K562 (cell line): ENCODE results near the gene IFNA6.

Experiments used
- MYC ChIP-seq, 2 experiments: fragments of 250-450 bp in 1 of 2; sonication (Bioruptor Pico) in 1 of 2; IDR thresholded peaks; 2 replicates each; pipeline versions ENCODE4 v1.5.1 to v1.6.1; 2012 to 2021; ENCODE audit warnings: low read depth in 2 of 2, borderline replicate concordance in 1 of 2, improper control_type of control experiment in 1 of 2, low read length in 1 of 2, mild to moderate bottlenecking in 1 of 2, moderate library complexity in 1 of 2
- POLR2AphosphoS5 ChIP-seq: IDR thresholded peaks from 2 replicates; pipeline ENCODE4 v1.6.1; 2011; ENCODE audit warnings: mild to moderate bottlenecking, low read depth, low read length, moderate library complexity; ENCODE audit not compliant: control insufficient read depth, insufficient read depth
- POLR2G ChIP-seq: fragments of 200-400 bp; formaldehyde crosslinking; IDR thresholded peaks from 2 replicates; pipeline ENCODE4 v1.6.1; 2017; ENCODE audit warnings: low read depth, mild to moderate bottlenecking, antibody characterized with exemption, low read length, moderate library complexity
- TAF1 ChIP-seq: IDR thresholded peaks from 2 replicates; pipeline ENCODE4 v1.6.1; 2011; ENCODE audit warnings: mild to moderate bottlenecking, low read length, moderate library complexity; ENCODE audit not compliant: insufficient read depth, control insufficient read depth, severe bottlenecking; ENCODE audit errors: extremely low read depth
- TBP ChIP-seq: optimal IDR thresholded peaks from 2 replicates; pipeline ENCODE3; 2011; ENCODE audit warnings: low read depth, low read length, improper control_type of control experiment
- TCF7 ChIP-seq: sonication (generic); IDR thresholded peaks from 2 replicates; pipeline ENCODE4 v1.6.1; 2016; ENCODE audit warnings: antibody characterized with exemption, borderline replicate concordance
- ZNF263 ChIP-seq: sonication (generic); formaldehyde crosslinking; IDR thresholded peaks from 2 replicates; pipeline ENCODE4 v1.8.0; 2022; ENCODE audit warnings: mild to moderate bottlenecking, missing genetic modification reagents, borderline replicate concordance
- ZNF436 ChIP-seq: fragments of 250-450, 450-650 bp; sonication (Bioruptor Pico); formaldehyde crosslinking; IDR thresholded peaks from 2 replicates; pipeline ENCODE4 v1.7.0; 2020; ENCODE audit warnings: mild to moderate bottlenecking
- TF ChIP-seq, protein P1 (sequence below), 3 experiments: IDR thresholded peaks in 2 of 3; conservative IDR thresholded peaks in 1 of 3; 2 replicates each; pipeline ENCODE4 v1.5.1; 2011 to 2012; ENCODE audit warnings: low read length in 3 of 3, mild to moderate bottlenecking in 3 of 3, control low read depth in 2 of 3, improper control_type of control experiment in 1 of 3, inconsistent platforms in 1 of 3, low read depth in 1 of 3, mixed read lengths in 1 of 3, moderate library complexity in 1 of 3; ENCODE audit not compliant: insufficient read depth in 2 of 3
- TF ChIP-seq, protein P2 (sequence below): fragments of 250-450 bp; sonication (Bioruptor Pico); IDR thresholded peaks from 2 replicates; pipeline ENCODE4 v1.4.0; 2020; ENCODE audit warnings: mild to moderate bottlenecking
- TF ChIP-seq, protein P3 (sequence below): fragments of 150-350 bp; IDR thresholded peaks from 2 replicates; pipeline ENCODE4 v1.6.1; 2014; ENCODE audit warnings: low read depth, mild to moderate bottlenecking, low read length, borderline replicate concordance

DNA sequence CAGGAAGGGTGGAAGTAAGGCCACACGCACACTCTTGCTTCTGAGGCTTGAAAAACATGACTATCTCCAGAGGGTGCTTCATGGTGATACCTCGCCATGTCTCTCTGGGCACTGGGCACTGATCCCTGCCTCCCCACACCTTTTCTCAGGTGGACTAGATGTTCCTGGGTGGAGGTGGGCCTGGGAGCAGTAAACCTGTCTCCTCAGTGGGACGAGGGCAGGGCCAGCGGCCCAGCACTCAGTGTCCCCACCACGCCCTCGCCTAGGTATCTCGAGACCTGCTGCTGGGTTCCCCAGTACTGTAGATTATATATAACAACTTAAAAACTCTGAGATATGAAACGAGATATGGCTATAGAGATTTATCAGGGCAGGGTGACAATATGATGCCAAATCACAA lies 11.6 kb upstream of the IFNA6 start:
- TF ChIP-seq, protein P1, sequence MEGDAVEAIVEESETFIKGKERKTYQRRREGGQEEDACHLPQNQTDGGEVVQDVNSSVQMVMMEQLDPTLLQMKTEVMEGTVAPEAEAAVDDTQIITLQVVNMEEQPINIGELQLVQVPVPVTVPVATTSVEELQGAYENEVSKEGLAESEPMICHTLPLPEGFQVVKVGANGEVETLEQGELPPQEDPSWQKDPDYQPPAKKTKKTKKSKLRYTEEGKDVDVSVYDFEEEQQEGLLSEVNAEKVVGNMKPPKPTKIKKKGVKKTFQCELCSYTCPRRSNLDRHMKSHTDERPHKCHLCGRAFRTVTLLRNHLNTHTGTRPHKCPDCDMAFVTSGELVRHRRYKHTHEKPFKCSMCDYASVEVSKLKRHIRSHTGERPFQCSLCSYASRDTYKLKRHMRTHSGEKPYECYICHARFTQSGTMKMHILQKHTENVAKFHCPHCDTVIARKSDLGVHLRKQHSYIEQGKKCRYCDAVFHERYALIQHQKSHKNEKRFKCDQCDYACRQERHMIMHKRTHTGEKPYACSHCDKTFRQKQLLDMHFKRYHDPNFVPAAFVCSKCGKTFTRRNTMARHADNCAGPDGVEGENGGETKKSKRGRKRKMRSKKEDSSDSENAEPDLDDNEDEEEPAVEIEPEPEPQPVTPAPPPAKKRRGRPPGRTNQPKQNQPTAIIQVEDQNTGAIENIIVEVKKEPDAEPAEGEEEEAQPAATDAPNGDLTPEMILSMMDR (IDR thresholded peaks at IDR 0.05 in 2 of 3, conservative IDR thresholded peaks at IDR 0.05 in 1 of 3; ENCODE audit: insufficient read depth in 2 of 3, low read depth in 1 of 3, low read length in 3 of 3) = no peak
- no peak for TF ChIP-seq POLR2AphosphoS5
- no peak for TF ChIP-seq TCF7
- TF ChIP-seq, protein P2, sequence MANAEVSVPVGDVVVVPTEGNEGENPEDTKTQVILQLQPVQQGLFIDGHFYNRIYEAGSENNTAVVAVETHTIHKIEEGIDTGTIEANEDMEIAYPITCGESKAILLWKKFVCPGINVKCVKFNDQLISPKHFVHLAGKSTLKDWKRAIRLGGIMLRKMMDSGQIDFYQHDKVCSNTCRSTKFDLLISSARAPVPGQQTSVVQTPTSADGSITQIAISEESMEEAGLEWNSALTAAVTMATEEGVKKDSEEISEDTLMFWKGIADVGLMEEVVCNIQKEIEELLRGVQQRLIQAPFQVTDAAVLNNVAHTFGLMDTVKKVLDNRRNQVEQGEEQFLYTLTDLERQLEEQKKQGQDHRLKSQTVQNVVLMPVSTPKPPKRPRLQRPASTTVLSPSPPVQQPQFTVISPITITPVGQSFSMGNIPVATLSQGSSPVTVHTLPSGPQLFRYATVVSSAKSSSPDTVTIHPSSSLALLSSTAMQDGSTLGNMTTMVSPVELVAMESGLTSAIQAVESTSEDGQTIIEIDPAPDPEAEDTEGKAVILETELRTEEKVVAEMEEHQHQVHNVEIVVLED (CRISPR knock-in tag) = no peak
- TF ChIP-seq POLR2G = no peak
- TF ChIP-seq MYC (IDR thresholded peaks at IDR 0.05; ENCODE audit: low read depth, low read length) = no peak
- TF ChIP-seq MYC (CRISPR knock-in tag; IDR thresholded peaks at IDR 0.05; ENCODE audit: borderline replicate concordance, low read depth) = no peak
- TF ChIP-seq, protein P3, sequence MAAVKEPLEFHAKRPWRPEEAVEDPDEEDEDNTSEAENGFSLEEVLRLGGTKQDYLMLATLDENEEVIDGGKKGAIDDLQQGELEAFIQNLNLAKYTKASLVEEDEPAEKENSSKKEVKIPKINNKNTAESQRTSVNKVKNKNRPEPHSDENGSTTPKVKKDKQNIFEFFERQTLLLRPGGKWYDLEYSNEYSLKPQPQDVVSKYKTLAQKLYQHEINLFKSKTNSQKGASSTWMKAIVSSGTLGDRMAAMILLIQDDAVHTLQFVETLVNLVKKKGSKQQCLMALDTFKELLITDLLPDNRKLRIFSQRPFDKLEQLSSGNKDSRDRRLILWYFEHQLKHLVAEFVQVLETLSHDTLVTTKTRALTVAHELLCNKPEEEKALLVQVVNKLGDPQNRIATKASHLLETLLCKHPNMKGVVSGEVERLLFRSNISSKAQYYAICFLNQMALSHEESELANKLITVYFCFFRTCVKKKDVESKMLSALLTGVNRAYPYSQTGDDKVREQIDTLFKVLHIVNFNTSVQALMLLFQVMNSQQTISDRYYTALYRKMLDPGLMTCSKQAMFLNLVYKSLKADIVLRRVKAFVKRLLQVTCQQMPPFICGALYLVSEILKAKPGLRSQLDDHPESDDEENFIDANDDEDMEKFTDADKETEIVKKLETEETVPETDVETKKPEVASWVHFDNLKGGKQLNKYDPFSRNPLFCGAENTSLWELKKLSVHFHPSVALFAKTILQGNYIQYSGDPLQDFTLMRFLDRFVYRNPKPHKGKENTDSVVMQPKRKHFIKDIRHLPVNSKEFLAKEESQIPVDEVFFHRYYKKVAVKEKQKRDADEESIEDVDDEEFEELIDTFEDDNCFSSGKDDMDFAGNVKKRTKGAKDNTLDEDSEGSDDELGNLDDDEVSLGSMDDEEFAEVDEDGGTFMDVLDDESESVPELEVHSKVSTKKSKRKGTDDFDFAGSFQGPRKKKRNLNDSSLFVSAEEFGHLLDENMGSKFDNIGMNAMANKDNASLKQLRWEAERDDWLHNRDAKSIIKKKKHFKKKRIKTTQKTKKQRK = no peak
- no peak for TF ChIP-seq TAF1
- TF ChIP-seq ZNF263 = no peak
- TF ChIP-seq ZNF436 (CRISPR knock-in tag) = no peak
- no peak for TF ChIP-seq TBP
